ENCODE data around the gene PDIA5.
A peak's percentile ranks its signal among the peaks of the same experiment; 100 is the strongest.

The PDIA5 gene

DNA sequence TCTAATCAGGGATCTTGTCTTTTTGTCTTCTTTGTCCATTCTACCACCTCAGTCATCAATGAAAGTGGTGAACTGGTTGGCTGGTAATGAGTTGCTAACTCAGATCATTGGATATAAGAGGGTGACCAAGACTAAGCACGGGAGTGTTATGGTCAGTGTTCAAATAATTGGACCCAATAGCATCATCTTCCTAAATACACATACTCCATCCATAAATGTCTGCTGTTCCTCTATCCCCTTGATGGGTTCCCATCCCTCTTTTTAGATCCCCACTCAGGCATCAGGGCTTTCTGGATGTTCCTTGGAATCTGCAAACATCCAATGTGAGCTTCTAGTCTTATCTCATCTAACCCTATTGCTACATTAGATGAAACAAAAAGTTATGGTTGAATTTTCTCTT lies 42.8 kb upstream of the PDIA5 start:
- no peak overlapping the region for H3K27ac ChIP-seq
- TF ChIP-seq ZFX (IDR thresholded peaks at IDR 0.05) = no peak
- TF ChIP-seq, protein P1, sequence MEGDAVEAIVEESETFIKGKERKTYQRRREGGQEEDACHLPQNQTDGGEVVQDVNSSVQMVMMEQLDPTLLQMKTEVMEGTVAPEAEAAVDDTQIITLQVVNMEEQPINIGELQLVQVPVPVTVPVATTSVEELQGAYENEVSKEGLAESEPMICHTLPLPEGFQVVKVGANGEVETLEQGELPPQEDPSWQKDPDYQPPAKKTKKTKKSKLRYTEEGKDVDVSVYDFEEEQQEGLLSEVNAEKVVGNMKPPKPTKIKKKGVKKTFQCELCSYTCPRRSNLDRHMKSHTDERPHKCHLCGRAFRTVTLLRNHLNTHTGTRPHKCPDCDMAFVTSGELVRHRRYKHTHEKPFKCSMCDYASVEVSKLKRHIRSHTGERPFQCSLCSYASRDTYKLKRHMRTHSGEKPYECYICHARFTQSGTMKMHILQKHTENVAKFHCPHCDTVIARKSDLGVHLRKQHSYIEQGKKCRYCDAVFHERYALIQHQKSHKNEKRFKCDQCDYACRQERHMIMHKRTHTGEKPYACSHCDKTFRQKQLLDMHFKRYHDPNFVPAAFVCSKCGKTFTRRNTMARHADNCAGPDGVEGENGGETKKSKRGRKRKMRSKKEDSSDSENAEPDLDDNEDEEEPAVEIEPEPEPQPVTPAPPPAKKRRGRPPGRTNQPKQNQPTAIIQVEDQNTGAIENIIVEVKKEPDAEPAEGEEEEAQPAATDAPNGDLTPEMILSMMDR (conservative IDR thresholded peaks at IDR 0.05) = no peak

DNA sequence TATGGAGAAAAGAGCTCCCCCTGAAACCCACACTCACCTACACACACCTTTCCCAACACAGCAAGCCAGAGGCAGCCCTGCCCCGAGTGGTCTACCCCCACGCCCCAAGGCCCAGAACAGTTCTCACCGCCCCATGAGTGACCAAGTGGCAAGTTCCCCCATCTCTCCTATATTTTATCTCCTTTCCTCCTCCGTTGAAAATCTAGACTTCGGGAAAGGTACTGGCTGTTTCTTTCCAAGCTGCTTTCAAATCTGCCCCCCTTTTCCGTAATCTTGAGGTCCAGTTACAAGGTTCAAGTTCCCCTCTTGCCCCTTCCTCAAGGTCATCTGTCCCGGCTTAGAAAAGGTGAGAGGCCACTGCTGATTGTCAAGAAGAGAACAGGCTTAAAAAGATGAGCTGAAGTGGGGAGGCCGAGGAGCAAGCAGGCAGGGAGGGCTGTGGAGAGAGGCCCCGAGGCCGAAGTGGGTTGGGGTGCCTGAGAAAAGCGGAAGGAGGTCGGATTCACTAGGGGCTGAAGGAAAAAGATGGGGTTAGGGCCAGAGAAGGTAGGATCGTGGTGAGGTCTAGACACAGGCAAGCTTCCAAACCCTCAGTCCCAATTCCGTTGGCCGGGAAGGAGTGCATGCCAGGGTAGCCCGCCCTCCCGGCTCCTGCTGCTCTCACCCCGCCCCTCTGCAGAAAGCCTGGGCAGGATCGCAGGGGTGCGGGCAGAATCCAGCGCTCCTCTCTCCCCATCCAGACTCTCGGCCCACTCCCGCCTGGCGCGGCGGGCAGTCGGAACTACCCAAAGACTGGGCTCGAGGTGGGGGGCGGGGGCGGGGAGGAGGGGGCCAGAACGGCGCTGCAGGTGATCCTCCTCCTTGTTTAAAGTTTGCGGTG lies 40.9 kb upstream of the PDIA5 start:
- H3K27ac ChIP-seq = no peak overlapping the region
- TF ChIP-seq, protein P1 (conservative IDR thresholded peaks at IDR 0.05) = no peak
- TF ChIP-seq ZFX (IDR thresholded peaks at IDR 0.05) = no peak

DNA sequence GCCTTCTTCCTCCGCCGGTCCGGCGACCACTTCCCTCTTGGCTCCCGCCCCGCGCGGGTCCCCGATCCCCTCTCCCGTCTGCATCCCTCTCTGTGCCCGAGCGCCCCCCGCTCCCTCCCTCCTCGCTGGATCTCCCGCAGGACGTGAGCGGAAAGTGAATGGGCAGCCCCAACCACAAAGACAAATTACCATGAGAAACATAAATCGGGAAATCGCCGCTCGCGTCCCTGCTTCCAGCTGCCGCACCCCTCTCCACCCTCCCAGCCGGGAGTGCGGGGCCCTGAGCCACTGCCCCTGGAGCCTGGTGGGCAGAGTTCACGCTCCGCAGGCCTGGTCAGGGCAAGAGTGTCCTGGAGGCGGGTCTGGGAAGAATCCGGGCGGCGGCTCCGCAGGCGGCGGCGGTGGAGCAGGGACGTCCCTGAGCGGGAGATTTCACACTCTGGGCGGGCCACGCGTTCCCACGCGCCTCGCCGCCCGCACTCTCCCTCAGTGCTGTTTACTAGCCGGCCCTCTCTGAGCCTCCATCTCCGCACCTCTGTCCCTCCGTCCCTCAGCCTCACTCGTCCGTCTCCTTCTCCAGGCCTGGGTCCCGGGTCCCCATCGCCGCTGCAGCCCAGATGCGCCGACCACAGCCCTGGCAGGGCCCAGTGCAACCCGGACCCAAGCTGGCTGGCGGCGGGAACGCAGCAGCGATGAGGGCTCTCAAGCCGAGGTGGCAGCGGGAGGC lies 40.1 kb upstream of the PDIA5 start:
- no peak overlapping the region for H3K27ac ChIP-seq
- TF ChIP-seq, protein P1 (conservative IDR thresholded peaks at IDR 0.05) = no peak
- no peak for TF ChIP-seq ZFX (IDR thresholded peaks at IDR 0.05)

DNA sequence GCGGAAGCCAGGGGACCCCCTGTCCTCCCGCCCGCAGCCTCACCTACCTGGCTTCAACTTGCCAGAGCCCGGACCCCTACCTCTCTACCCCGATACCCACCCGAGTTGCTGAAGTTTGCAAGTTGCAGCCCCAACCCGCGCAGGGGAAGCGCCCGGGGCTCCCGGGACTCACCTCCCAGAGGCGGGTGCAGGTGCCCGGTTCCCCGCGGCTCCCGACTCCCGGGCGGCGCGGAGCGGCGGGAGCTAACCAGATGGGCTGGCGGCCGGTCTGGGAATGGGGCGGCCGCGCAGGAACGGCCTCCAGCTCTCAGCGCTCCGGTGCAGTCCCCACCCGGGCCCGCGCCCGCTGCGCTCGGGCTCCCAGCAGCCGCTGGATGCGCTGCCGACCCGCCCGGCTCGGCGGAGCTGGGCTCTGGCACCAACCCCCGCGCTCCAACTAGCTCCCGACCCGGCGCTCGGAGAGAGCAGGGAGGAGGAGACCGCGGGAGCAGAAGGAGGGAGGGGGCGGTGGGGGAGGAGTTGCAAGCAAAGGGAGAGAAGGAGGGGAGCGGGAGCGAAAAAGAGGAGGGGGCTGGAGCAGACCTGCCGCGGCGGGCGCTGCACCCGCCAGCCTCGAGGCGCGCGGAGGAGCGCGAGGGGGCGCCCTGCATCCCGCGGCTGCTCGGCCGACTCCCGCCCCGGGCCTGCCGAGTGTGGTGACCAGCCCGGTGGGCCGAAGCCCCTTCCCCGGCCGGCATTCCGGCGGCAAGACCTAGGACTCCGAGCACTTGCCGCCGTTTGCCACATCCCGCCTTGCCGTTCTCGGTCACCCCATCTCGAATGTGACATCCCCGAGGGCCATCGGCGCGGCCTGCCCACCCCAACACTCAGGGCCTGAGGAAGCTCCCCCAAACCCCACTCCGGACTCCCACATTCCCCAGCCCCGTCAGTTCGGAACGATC lies 39.3 kb upstream of the PDIA5 start, which contains the start of gene SEMA5B:
SEMA5B (minus strand) TSS at position 472 of the 941 bp plus-strand sequence. CDS start 66,500 bp downstream, outside the sequence.
- TF ChIP-seq ZFX (IDR thresholded peaks at IDR 0.05) = no peak
- TF ChIP-seq, protein P1 (conservative IDR thresholded peaks at IDR 0.05) = peak; percentile 54; the same call in 1 of the 2 replicates
- H3K27ac ChIP-seq = no peak within 1 kb of the TSS

DNA sequence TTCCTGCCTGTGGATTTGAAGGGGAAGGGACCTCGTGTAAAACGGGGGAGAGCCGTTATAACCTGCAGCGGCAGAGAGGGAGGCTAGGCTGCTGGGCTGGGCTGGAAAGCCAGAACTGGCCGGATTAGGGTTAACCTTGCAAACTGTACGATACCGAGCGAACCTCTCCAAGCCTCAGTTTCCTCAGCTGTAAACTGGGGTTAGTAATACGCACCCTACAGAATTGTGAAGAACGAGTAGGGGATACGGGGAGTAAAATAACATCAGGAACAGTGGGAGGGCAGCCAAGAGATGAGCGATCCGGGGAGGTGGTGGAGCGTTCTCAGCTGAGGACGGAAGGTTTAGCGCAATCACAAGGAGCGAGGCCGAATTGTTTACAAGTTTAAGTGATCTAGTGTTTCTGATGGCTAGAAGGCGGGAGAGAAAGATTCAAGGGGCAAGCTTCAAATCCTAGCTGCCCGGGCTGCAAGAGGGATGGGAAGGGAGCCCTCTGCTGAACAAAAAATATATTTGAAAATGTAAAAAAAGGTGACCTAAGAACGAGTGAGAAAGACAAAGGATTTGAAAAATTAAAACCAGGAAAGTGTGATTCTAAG lies 38.5 kb upstream of the PDIA5 start:
- TF ChIP-seq ZFX (IDR thresholded peaks at IDR 0.05) = no peak
- TF ChIP-seq, protein P1 (conservative IDR thresholded peaks at IDR 0.05) = peak; percentile 73
- H3K27ac ChIP-seq = no peak overlapping the region

DNA sequence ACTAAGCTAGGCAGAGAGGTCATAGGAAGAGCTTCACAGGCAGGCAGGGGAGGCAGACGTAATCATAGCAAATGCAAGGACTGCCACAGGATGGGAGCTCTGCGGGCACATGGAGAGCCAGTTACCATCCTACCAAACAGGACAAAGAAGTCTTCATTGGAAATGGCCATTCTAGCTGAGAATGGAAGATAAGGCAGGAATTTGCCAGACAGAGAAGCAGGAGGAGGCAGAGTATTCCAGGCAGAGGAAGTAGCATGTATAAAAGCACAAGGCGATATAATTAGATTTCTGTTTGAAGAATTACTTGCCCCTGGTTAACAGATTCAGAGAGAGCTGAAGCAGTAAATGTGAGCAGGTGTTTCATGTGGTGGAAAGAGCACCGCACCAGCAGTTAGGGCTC lies 35.8 kb upstream of the PDIA5 start:
- H3K27ac ChIP-seq = no peak overlapping the region
- TF ChIP-seq, protein P1 (conservative IDR thresholded peaks at IDR 0.05) = no peak
- no peak for TF ChIP-seq ZFX (IDR thresholded peaks at IDR 0.05)
